ENCODE data around the gene POU5F1. TPM values are rescaled to one million over a fixed set of nuclear protein-coding genes. Genes with fewer than 3 reads are reported as not detected.

The POU5F1 gene
- polyA plus RNA-seq, 1 of the 3 experiments (the other 2 are of a cell fraction), result not detected

DNA sequence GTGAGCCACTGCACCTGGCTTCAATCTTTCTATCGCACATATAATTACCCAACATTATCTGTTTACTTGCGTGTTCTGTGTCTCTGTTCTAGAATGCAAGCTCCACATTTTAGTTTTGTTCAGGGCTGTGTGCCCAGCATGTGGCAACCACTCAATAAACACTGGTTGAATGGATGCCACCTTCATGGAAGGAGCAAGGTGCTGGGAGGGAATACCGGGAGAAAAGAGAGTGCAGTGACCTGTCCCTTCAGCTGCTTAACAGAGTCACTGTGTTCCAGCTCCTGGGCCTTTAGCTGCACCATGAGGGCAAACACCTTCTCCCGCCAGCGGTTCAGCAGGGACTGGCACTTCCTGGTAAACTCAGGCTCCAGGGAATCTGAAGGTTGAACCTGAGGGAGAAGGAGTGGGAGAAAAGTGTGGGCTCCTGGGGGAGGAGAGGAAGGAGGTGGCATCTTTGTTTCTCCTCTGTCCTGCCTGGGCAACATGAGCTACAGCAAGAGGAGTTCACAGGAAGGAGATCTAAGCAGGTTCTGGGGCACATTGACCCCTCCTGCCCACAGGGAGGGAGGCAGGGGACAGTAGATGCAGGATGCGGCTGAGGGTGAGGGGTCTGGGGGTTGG is 20.5 kb downstream of the POU5F1 start:
- WGBS (ENCODE audit: low lambda C conversion rate), result 80% methylated on average over 5 of the region's 6 CpGs
- no peaks in the 10 kb centered on the region for H3K9me2 ChIP-seq
- no peaks in the 10 kb centered on the region for H3F3A ChIP-seq (replicated peaks; ENCODE audit: insufficient read depth)
- peaks cover 0 to 7% of the 10 kb centered on the region in 2 experiments for H3K36me3 ChIP-seq (replicated peaks in 1 of 2; ENCODE audit: control insufficient read depth in 1 of 2, insufficient read depth in 2 of 2, low read length in 1 of 2)
- H3K4me1 ChIP-seq (ENCODE audit: control insufficient read depth in 1 of 2, insufficient read depth in 2 of 2, low read depth in 1 of 2, low read length in 1 of 2), result no peaks in the 10 kb centered on the region
- ChIA-PET POLR2A (no interaction called here), CTCF (interaction anchor here (2.3 kb wide), 1 partner anchor 13 kb away, joined by 5 read pairs; no protein-coding TSS in a partner anchor)
- H3K9me3 ChIP-seq, result no peaks in the 10 kb centered on the region
- no peak for DNase-seq
- H3K27ac ChIP-seq (ENCODE audit: low read depth in 2 of 2, low read length in 1 of 2), result no peak overlapping the region
- no peak overlapping the region for H2AFZ ChIP-seq (ENCODE audit: low read depth)
- H3K4me2 ChIP-seq, result no peak overlapping the region
- no peaks in the 10 kb centered on the region for H3K27me3 ChIP-seq (ENCODE audit: insufficient read depth)
- no peak overlapping the region for H3K4me3 ChIP-seq (ENCODE audit: low read depth in 2 of 2, low read length in 1 of 2)
- no peaks in the 10 kb centered on the region for H4K20me1 ChIP-seq (ENCODE audit: insufficient read depth)
- TF ChIP-seq, protein P1, sequence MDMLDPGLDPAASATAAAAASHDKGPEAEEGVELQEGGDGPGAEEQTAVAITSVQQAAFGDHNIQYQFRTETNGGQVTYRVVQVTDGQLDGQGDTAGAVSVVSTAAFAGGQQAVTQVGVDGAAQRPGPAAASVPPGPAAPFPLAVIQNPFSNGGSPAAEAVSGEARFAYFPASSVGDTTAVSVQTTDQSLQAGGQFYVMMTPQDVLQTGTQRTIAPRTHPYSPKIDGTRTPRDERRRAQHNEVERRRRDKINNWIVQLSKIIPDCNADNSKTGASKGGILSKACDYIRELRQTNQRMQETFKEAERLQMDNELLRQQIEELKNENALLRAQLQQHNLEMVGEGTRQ (IDR thresholded peaks at IDR 0.05; ENCODE audit: borderline replicate concordance, low read depth, low read length), result no peak
- TF ChIP-seq, protein P2, sequence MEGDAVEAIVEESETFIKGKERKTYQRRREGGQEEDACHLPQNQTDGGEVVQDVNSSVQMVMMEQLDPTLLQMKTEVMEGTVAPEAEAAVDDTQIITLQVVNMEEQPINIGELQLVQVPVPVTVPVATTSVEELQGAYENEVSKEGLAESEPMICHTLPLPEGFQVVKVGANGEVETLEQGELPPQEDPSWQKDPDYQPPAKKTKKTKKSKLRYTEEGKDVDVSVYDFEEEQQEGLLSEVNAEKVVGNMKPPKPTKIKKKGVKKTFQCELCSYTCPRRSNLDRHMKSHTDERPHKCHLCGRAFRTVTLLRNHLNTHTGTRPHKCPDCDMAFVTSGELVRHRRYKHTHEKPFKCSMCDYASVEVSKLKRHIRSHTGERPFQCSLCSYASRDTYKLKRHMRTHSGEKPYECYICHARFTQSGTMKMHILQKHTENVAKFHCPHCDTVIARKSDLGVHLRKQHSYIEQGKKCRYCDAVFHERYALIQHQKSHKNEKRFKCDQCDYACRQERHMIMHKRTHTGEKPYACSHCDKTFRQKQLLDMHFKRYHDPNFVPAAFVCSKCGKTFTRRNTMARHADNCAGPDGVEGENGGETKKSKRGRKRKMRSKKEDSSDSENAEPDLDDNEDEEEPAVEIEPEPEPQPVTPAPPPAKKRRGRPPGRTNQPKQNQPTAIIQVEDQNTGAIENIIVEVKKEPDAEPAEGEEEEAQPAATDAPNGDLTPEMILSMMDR (IDR thresholded peaks at IDR 0.05), result no peak
- no peak for TF ChIP-seq SIN3A (IDR thresholded peaks at IDR 0.05; ENCODE audit: borderline replicate concordance, low read depth, low read length)
- TF ChIP-seq TCF12 (IDR thresholded peaks at IDR 0.05), result no peak
- TF ChIP-seq, protein P3, sequence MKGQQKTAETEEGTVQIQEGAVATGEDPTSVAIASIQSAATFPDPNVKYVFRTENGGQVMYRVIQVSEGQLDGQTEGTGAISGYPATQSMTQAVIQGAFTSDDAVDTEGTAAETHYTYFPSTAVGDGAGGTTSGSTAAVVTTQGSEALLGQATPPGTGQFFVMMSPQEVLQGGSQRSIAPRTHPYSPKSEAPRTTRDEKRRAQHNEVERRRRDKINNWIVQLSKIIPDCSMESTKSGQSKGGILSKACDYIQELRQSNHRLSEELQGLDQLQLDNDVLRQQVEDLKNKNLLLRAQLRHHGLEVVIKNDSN (IDR thresholded peaks at IDR 0.05; ENCODE audit: borderline replicate concordance, low read depth), result no peak
- TF ChIP-seq TAF1 (IDR thresholded peaks at IDR 0.05; ENCODE audit: borderline replicate concordance, low read depth, low read length), result no peak
- no peak for TF ChIP-seq MEF2A (IDR thresholded peaks at IDR 0.05; ENCODE audit: borderline replicate concordance, low read depth)
- no peak for TF ChIP-seq RFX5 (IDR thresholded peaks at IDR 0.05; ENCODE audit: low read length)
- no peak for TF ChIP-seq SMC3 (IDR thresholded peaks at IDR 0.05; ENCODE audit: low read depth, low read length)
- no peak for TF ChIP-seq TEAD4 (IDR thresholded peaks at IDR 0.05; ENCODE audit: borderline replicate concordance, insufficient read depth)
- TF ChIP-seq, protein P4, sequence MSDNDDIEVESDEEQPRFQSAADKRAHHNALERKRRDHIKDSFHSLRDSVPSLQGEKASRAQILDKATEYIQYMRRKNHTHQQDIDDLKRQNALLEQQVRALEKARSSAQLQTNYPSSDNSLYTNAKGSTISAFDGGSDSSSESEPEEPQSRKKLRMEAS (IDR thresholded peaks at IDR 0.05; ENCODE audit: low read depth), result no peak
- TF ChIP-seq CHD2 (IDR thresholded peaks at IDR 0.05; ENCODE audit: low read length, partially characterized antibody), result no peak
- TF ChIP-seq JUND (IDR thresholded peaks at IDR 0.05), result no peak
- no peak for TF ChIP-seq NRF1 (IDR thresholded peaks at IDR 0.05; ENCODE audit: low read depth, low read length)
- no peak for TF ChIP-seq POLR2AphosphoS5 (IDR thresholded peaks at IDR 0.05; ENCODE audit: low read depth, low read length)
- TF ChIP-seq, protein P5, sequence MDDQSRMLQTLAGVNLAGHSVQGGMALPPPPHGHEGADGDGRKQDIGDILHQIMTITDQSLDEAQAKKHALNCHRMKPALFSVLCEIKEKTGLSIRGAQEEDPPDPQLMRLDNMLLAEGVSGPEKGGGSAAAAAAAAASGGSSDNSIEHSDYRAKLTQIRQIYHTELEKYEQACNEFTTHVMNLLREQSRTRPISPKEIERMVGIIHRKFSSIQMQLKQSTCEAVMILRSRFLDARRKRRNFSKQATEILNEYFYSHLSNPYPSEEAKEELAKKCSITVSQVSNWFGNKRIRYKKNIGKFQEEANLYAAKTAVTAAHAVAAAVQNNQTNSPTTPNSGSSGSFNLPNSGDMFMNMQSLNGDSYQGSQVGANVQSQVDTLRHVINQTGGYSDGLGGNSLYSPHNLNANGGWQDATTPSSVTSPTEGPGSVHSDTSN (IDR thresholded peaks at IDR 0.05), result no peak
- H3K79me2 ChIP-seq (ENCODE audit: insufficient read depth), result no peaks in the 10 kb centered on the region
- no peak overlapping the region for H3K9ac ChIP-seq
